T-helper 1 cell treated with Interleukin-12 subunit alpha and Interleukin-12 subunit beta and Interleukin-4 antibody, amounts not matched to agents 30 μg/mL and 1 μg/mL, for 36 hours (primary cell): Measurements from ENCODE around the gene ISG20L2.

ENCODE experiments used
- H3K27ac Mint-ChIP-seq: one replicate; pipeline ENCODE4 v1.8.0; 2021; ENCODE audit warnings: mild to moderate bottlenecking, mixed read lengths
- H3K27me3 Mint-ChIP-seq: one replicate; pipeline ENCODE4 v1.8.0; 2021; ENCODE audit warnings: low read depth, mixed read lengths
- H3K36me3 Mint-ChIP-seq: one replicate; pipeline ENCODE4 v1.8.0; 2021; ENCODE audit warnings: low read depth, mixed read lengths
- H3K4me1 Mint-ChIP-seq: one replicate; pipeline ENCODE4 v1.8.0; 2021; ENCODE audit warnings: low read depth, mixed read lengths
- H3K4me3 Mint-ChIP-seq: one replicate; pipeline ENCODE4 v1.8.0; 2021; ENCODE audit warnings: mild to moderate bottlenecking, moderate library complexity, mixed read lengths
- H3K9me3 Mint-ChIP-seq: one replicate; pipeline ENCODE4 v1.8.0; 2021; ENCODE audit warnings: mixed read lengths

The ISG20L2 gene

GRCh38 chr1:156738407-156738806 lies 9.8 kb upstream of the ISG20L2 start:
- Mint-ChIP-seq H3K4me3 (no peak overlapping the region), H3K9me3 (no peaks in the 10 kb centered on the region), H3K36me3 (peaks cover 25% of the 10 kb centered on the region), H3K4me1 (peaks cover 18% of the 10 kb centered on the region), H3K27ac (no peak overlapping the region), H3K27me3 (no peaks in the 10 kb centered on the region)

- no peak overlapping the region for H3K4me3 Mint-ChIP-seq
- H3K27me3 Mint-ChIP-seq = no peaks in the 10 kb centered on the region
- no peak overlapping the region for H3K27ac Mint-ChIP-seq
These were observed 5.5 kb upstream of the ISG20L2 start for GRCh38 chr1:156733989-156734584.

GRCh38 chr1:156727926-156728598 lies 504 bp downstream of the ISG20L2 start, which contains the start of gene METTL25B:
Gene METTL25B, plus strand, starts transcription at chr1:156728469. Its CDS starts 636 bp downstream, at chr1:156729105.
- H3K4me3 Mint-ChIP-seq = no peak within 1 kb of the TSS
- peaks cover 42% of the 10 kb centered on the region for H3K4me1 Mint-ChIP-seq
- peaks cover 29% of the 10 kb centered on the region for H3K36me3 Mint-ChIP-seq
- H3K27ac Mint-ChIP-seq = peak within 1 kb of the TSS; percentile 99
- H3K27me3 Mint-ChIP-seq = no peaks in the 10 kb centered on the region
- no peaks in the 10 kb centered on the region for H3K9me3 Mint-ChIP-seq

More at GRCh38 chr1:156733989-156734584, 5.5 kb upstream of the ISG20L2 start:
- Mint-ChIP-seq H3K4me1 (peaks cover 22% of the 10 kb centered on the region), H3K36me3 (peaks cover 13% of the 10 kb centered on the region), H3K9me3 (no peaks in the 10 kb centered on the region)

GRCh38 chr1:156727492-156727891 lies 1.1 kb downstream of the ISG20L2 start:
- peaks cover 28% of the 10 kb centered on the region for H3K36me3 Mint-ChIP-seq
- H3K27ac Mint-ChIP-seq = peak overlapping the region; percentile 99
- no peak overlapping the region for H3K4me3 Mint-ChIP-seq
- H3K27me3 Mint-ChIP-seq = no peaks in the 10 kb centered on the region
- no peaks in the 10 kb centered on the region for H3K9me3 Mint-ChIP-seq
- H3K4me1 Mint-ChIP-seq = peaks cover 40% of the 10 kb centered on the region

- H3K27ac Mint-ChIP-seq = peak overlapping the region; percentile 99
- H3K27me3 Mint-ChIP-seq = no peaks in the 10 kb centered on the region
- H3K4me3 Mint-ChIP-seq = no peak overlapping the region
- peaks cover 39% of the 10 kb centered on the region for H3K4me1 Mint-ChIP-seq
- H3K9me3 Mint-ChIP-seq = no peaks in the 10 kb centered on the region
- H3K36me3 Mint-ChIP-seq = peaks cover 29% of the 10 kb centered on the region
These were observed 1.9 kb downstream of the ISG20L2 start for GRCh38 chr1:156726549-156727226.

GRCh38 chr1:156725683-156726280 lies 2.8 kb downstream of the ISG20L2 start:
- Mint-ChIP-seq H3K36me3 (peaks cover 35% of the 10 kb centered on the region), H3K27me3 (no peaks in the 10 kb centered on the region), H3K9me3 (no peaks in the 10 kb centered on the region), H3K4me3 (no peak overlapping the region), H3K4me1 (peaks cover 37% of the 10 kb centered on the region), H3K27ac (no peak overlapping the region)

- H3K27me3 Mint-ChIP-seq = no peaks in the 10 kb centered on the region
- peak overlapping the region; percentile 89 for H3K27ac Mint-ChIP-seq
- H3K4me1 Mint-ChIP-seq = peaks cover 21% of the 10 kb centered on the region
- H3K4me3 Mint-ChIP-seq = peak overlapping the region; percentile 12
- H3K36me3 Mint-ChIP-seq = peaks cover 36% of the 10 kb centered on the region
- H3K9me3 Mint-ChIP-seq = no peaks in the 10 kb centered on the region
These were observed 7.0 kb downstream of the ISG20L2 start for GRCh38 chr1:156721535-156721934.

- Mint-ChIP-seq H3K9me3 (no peaks in the 10 kb centered on the region), H3K27me3 (no peaks in the 10 kb centered on the region), H3K36me3 (peaks cover 36% of the 10 kb centered on the region), H3K4me1 (peaks cover 21% of the 10 kb centered on the region), H3K27ac (peak overlapping the region; percentile 89), H3K4me3 (peak overlapping the region; percentile 12)
These were observed 7.4 kb downstream of the ISG20L2 start for GRCh38 chr1:156721131-156721530.

GRCh38 chr1:156717351-156717750 lies 11.2 kb downstream of the ISG20L2 start:
- no peak overlapping the region for H3K4me3 Mint-ChIP-seq
- peaks cover 20% of the 10 kb centered on the region for H3K36me3 Mint-ChIP-seq
- H3K27me3 Mint-ChIP-seq = no peaks in the 10 kb centered on the region
- H3K9me3 Mint-ChIP-seq = no peaks in the 10 kb centered on the region
- H3K4me1 Mint-ChIP-seq = peaks cover 6% of the 10 kb centered on the region
- H3K27ac Mint-ChIP-seq = no peak overlapping the region

- H3K27ac Mint-ChIP-seq = no peak overlapping the region
- H3K27me3 Mint-ChIP-seq = no peaks in the 10 kb centered on the region
- no peaks in the 10 kb centered on the region for H3K4me1 Mint-ChIP-seq
- no peak overlapping the region for H3K4me3 Mint-ChIP-seq
- H3K36me3 Mint-ChIP-seq = peaks cover 11% of the 10 kb centered on the region
- H3K9me3 Mint-ChIP-seq = no peaks in the 10 kb centered on the region
These were observed 13.7 kb downstream of the ISG20L2 start for GRCh38 chr1:156714830-156715229.

- H3K27me3 Mint-ChIP-seq = no peaks in the 10 kb centered on the region
- no peak overlapping the region for H3K4me3 Mint-ChIP-seq
- peaks cover 12% of the 10 kb centered on the region for H3K36me3 Mint-ChIP-seq
- no peak overlapping the region for H3K27ac Mint-ChIP-seq
- H3K9me3 Mint-ChIP-seq = no peaks in the 10 kb centered on the region
- no peaks in the 10 kb centered on the region for H3K4me1 Mint-ChIP-seq
These were observed 15.9 kb downstream of the ISG20L2 start for GRCh38 chr1:156712626-156713025.

GRCh38 chr1:156711011-156711817 lies 17.4 kb downstream of the ISG20L2 start:
- Mint-ChIP-seq H3K4me3 (no peak overlapping the region), H3K4me1 (peaks cover 7% of the 10 kb centered on the region), H3K36me3 (peaks cover 7% of the 10 kb centered on the region), H3K27ac (no peak overlapping the region), H3K27me3 (peaks cover 8% of the 10 kb centered on the region), H3K9me3 (no peaks in the 10 kb centered on the region)

- peaks cover 20% of the 10 kb centered on the region for H3K27me3 Mint-ChIP-seq
- peaks cover 16% of the 10 kb centered on the region for H3K4me1 Mint-ChIP-seq
- H3K27ac Mint-ChIP-seq = no peak overlapping the region
- H3K36me3 Mint-ChIP-seq = peaks cover 1% of the 10 kb centered on the region
- H3K9me3 Mint-ChIP-seq = no peaks in the 10 kb centered on the region
- H3K4me3 Mint-ChIP-seq = no peak overlapping the region
These were observed 18.6 kb downstream of the ISG20L2 start for GRCh38 chr1:156709757-156710489.
